Measurements from ENCODE around the gene ERC2. TPM values are rescaled to one million over a fixed set of nuclear protein-coding genes. Genes with fewer than 3 reads are reported as not detected.

ERC2 gene
- total RNA-seq, 6 donors from 2014 or later = 0.67 to 14.7 (median 1.3) TPM

DNA sequence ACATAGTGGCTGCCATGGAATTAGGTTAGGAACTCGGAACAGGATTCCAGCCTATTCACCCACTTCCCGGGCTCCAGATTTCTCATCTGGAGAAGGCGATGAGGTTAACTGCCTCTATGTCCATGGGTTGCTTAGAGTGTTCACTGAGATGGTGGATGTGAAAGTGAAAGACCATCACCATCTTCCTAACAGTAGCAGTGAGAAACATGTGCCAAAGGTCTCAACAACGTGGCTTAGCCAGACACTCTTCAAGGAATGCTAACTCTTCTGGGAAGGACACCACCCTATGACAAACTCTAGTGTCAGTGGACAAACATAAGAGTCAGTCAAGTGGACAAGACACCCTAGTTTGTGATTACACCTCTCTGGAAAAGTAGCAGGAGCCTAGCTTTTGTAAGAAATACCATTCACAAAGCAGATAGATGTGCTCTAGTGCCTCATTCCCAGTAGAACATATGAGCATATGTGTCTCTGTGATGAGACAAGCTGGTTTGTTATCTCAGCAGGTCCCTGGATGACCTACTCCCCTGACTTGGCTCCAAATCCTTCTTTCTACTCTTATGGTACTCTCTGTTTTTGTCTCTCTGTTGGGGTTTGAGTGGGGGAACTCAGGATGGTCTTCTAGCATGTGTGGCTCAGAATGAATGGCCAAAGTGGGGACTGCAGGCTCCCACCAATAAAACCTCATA, 770.9 kb downstream of the ERC2 start:
- 83 to 100% methylated on average over 3 to 4 of the region's 4 CpGs for WGBS, 2 donors
- Histone ChIP-seq H3K36me3 (no peaks in the 10 kb centered on the region), H3K27ac (no peak overlapping the region), H3K9me3 (no peaks in the 10 kb centered on the region), H3K27me3 (no peaks in the 10 kb centered on the region), H3K4me1 (no peaks in the 10 kb centered on the region), H3K4me3 (no peak overlapping the region)
- TF ChIP-seq POLR2A (IDR thresholded peaks at IDR 0.05) = no peak
- ATAC-seq (ENCODE audit: low FRiP score in 2 of 2) (no peak), DNase-seq (no peak)

DNA sequence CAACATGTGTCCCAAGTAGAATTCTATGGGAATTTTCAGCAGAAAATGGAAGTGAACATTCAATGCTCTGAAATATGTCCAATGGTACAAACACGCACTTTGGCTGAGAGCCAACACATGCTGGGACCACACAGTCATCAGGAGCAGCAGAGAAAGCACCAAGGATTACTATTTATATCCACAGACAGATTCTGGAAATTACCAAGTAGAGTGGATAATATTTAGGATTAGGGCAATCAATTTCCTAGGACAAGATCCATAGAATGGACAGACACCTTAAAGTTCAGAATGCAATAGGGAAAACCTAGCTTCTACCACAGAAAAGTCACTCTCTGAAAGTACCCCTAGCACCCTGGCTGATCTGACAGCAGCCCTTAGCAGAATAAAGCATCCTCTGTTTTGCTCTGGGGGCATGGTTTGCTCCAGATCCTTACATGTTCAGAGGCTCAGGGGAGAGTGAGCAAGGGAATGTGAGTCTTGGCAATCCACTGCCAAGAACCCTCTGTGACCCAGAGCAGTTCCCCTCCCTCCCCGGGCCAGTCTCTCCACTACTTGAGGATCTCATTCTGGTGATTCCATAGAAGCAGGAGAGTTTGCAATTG, 775.2 kb downstream of the ERC2 start:
- ATAC-seq (ENCODE audit: low FRiP score in 2 of 2) (no peak), DNase-seq (no peak)
- Histone ChIP-seq H3K36me3 (no peaks in the 10 kb centered on the region), H3K4me1 (peaks cover 0 to 10% (median 2%) of the 10 kb centered on the region in 4 donors), H3K4me3 (no peak overlapping the region), H3K9me3 (no peaks in the 10 kb centered on the region), H3K27me3 (no peaks in the 10 kb centered on the region), H3K27ac (no peak overlapping the region)
- TF ChIP-seq POLR2AphosphoS5 (IDR thresholded peaks at IDR 0.05) (no peak), POLR2A (IDR thresholded peaks at IDR 0.05) (no peak), EP300 (IDR thresholded peaks at IDR 0.05) (no peak)
- TF ChIP-seq, protein P1, sequence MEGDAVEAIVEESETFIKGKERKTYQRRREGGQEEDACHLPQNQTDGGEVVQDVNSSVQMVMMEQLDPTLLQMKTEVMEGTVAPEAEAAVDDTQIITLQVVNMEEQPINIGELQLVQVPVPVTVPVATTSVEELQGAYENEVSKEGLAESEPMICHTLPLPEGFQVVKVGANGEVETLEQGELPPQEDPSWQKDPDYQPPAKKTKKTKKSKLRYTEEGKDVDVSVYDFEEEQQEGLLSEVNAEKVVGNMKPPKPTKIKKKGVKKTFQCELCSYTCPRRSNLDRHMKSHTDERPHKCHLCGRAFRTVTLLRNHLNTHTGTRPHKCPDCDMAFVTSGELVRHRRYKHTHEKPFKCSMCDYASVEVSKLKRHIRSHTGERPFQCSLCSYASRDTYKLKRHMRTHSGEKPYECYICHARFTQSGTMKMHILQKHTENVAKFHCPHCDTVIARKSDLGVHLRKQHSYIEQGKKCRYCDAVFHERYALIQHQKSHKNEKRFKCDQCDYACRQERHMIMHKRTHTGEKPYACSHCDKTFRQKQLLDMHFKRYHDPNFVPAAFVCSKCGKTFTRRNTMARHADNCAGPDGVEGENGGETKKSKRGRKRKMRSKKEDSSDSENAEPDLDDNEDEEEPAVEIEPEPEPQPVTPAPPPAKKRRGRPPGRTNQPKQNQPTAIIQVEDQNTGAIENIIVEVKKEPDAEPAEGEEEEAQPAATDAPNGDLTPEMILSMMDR (IDR thresholded peaks at IDR 0.05) = no peak
- 35 to 60% methylated on average over 2 of the region's 2 CpGs for WGBS, 2 donors

DNA sequence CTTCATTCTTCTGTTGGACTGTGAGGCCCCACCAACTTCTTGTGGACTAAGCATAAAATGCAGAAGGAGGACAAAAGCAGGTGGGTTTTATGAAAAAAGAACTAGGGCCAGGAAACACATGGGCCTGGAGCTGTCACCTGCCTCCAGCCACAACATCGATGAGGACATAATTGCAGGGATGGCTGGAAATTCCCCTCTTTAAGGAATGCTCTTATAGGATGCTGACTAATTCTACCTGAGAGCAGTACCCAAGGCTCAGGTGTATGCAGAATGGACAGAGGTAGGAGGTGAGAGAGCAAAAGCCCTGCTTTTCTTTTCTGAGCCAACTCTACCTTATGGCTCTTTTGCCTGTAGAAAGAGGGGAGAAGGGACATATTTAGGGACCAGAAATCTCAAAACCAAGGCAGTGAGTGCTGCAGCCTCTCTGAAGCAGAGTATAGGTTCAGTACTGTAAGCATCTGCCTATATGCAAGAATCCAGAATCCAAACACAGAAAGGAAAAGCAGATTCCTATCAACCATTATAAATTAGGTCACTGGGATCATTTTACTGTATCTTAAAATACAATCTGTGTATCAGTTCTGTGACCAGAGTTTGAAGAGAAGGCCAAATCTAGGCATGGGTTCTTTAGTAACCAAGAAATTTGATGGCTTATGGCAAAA, 775.8 kb downstream of the ERC2 start:
- H3K27ac ChIP-seq = no peak overlapping the region
- WGBS, 2 donors = 33 to 36% methylated on average over 1 of the region's 1 CpG
- H3K4me1 ChIP-seq = peaks cover 0 to 10% (median 2%) of the 10 kb centered on the region in 4 donors
- H3K36me3 ChIP-seq = no peaks in the 10 kb centered on the region
- TF ChIP-seq POLR2AphosphoS5 (IDR thresholded peaks at IDR 0.05) (no peak), POLR2A (IDR thresholded peaks at IDR 0.05) (no peak), EP300 (IDR thresholded peaks at IDR 0.05) (no peak)
- TF ChIP-seq, protein P1 (IDR thresholded peaks at IDR 0.05) = no peak
- H3K9me3 ChIP-seq = no peaks in the 10 kb centered on the region
- H3K27me3 ChIP-seq = no peaks in the 10 kb centered on the region
- H3K4me3 ChIP-seq = no peak overlapping the region
- no peak for DNase-seq
- ATAC-seq (ENCODE audit: low FRiP score in 2 of 2) = no peak

DNA sequence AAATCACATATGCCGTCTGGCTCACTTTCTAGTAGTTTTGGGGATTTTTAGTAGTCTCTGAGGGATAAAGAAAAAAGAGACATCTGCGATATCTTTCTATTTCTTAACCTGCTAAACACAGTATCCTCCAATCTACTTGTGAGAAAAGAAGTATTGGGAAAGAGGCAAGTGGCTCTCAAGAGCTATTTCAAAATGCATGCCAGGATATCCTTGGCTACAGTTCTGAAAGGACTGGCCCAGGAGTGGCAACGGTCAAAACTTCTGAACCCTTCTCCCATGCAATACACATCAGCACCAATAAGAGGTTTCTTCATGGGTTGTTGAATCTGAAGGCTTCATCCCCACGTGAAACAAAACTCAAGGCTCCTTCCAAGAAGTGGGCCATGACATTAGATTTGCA, 777.1 kb downstream of the ERC2 start:
- Histone ChIP-seq H3K27me3 (no peaks in the 10 kb centered on the region), H3K9me3 (no peaks in the 10 kb centered on the region), H3K4me1 (peaks cover 0 to 10% (median 2%) of the 10 kb centered on the region in 4 donors), H3K4me3 (no peak overlapping the region), H3K27ac (peak overlapping the region in 3 of 4 donors; percentile 46 to 58 (median 47)), H3K36me3 (no peaks in the 10 kb centered on the region)
- ATAC-seq (ENCODE audit: low FRiP score in 2 of 2) (peak; percentile 20 to 71), DNase-seq (peak in 1 of 2 donors; percentile 47)
- 46 to 70% methylated on average over 4 of the region's 4 CpGs for WGBS, 2 donors
- TF ChIP-seq POLR2A (IDR thresholded peaks at IDR 0.05) (no peak), POLR2AphosphoS5 (IDR thresholded peaks at IDR 0.05) (peak in 1 of 2 donors; percentile 38), EP300 (IDR thresholded peaks at IDR 0.05) (peak in 1 of 4 donors; percentile 63)
- TF ChIP-seq, protein P1 (IDR thresholded peaks at IDR 0.05) = no peak

DNA sequence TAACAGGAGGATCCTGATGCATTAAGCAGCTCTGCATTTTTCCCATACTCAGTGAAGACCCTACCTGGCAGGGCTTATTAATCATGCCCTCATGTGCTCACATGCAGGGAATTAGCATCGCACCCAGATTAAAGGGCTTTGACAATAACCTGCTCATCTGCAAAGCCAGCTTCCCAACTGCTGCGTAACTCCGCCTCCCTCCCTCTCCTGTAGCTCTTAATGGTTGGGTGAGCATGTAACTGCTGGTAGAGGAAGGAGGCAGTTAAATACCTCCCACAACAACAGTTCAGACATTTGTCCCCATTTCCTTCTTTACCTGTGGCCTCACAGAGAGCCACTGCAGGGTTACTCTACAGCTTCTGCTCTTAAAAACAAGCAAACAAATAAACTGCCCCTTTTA, 777.5 kb downstream of the ERC2 start:
- TF ChIP-seq POLR2A (IDR thresholded peaks at IDR 0.05) (no peak), POLR2AphosphoS5 (IDR thresholded peaks at IDR 0.05) (no peak), EP300 (IDR thresholded peaks at IDR 0.05) (no peak)
- TF ChIP-seq, protein P1 (IDR thresholded peaks at IDR 0.05) = no peak
- DNase-seq (peak in 1 of 2 donors; percentile 64), ATAC-seq (ENCODE audit: low FRiP score in 2 of 2) (peak; percentile 16 to 71)
- Histone ChIP-seq H3K27ac (peak overlapping the region in 3 of 4 donors; percentile 46 to 58 (median 47)), H3K4me1 (peaks cover 0 to 10% (median 2%) of the 10 kb centered on the region in 4 donors), H3K4me3 (no peak overlapping the region), H3K36me3 (no peaks in the 10 kb centered on the region), H3K9me3 (no peaks in the 10 kb centered on the region), H3K27me3 (no peaks in the 10 kb centered on the region)
- WGBS, 2 donors = 59 to 62% methylated on average over 3 of the region's 3 CpGs

All from upper lobe of left lung (tissue), 6 donors.